ENCODE data around the gene WDR1.

DNA sequence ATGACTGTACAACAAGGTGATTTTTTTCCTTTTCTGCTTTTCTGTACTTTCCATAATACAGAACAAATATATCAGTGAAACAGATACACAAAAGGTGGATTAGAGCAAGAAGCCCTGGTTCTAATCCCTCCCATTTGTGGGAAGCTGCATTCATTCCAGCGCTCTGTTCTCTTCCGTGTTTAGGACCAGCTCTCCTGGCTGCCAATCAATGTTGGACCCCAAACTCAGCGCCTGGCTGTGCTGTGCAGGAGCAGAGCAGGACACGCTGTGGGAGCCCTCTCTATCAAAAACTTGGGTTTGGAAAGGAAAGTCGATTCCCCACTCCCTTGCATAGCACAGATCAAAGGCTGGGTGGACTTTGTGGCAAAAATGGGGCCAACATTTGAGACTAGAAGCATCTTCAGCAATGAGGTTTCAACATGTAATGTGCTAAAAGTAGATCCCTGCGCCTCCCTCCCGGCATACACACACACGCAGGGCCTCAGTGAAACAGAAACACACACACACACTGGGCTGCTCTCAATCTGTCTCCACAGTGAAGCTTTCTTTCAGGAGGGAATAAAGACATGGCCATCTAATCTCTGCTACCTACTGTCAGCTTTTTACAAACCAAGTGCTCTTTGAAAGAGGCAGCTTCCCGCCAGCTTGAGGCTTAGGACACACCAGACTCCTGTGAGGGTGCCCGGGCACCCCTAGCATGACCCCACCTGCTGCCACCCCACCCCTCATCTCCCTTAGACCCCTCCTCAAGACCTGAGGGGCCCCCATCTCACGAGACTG is 12.2 kb downstream of the WDR1 start:
- TF ChIP-seq POLR2A (IDR thresholded peaks at IDR 0.05): no peak
- TF ChIP-seq, protein P1, sequence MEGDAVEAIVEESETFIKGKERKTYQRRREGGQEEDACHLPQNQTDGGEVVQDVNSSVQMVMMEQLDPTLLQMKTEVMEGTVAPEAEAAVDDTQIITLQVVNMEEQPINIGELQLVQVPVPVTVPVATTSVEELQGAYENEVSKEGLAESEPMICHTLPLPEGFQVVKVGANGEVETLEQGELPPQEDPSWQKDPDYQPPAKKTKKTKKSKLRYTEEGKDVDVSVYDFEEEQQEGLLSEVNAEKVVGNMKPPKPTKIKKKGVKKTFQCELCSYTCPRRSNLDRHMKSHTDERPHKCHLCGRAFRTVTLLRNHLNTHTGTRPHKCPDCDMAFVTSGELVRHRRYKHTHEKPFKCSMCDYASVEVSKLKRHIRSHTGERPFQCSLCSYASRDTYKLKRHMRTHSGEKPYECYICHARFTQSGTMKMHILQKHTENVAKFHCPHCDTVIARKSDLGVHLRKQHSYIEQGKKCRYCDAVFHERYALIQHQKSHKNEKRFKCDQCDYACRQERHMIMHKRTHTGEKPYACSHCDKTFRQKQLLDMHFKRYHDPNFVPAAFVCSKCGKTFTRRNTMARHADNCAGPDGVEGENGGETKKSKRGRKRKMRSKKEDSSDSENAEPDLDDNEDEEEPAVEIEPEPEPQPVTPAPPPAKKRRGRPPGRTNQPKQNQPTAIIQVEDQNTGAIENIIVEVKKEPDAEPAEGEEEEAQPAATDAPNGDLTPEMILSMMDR (IDR thresholded peaks at IDR 0.05): no peak

Measured in transverse colon (tissue), 3 donors.